ENCODE measurements around the gene STON1. TPM values are rescaled to one million over a fixed set of nuclear protein-coding genes. Genes with fewer than 3 reads are reported as not detected.

The STON1 gene
- total RNA-seq, 2 experiments from 2014 or later = 1.3 TPM

DNA sequence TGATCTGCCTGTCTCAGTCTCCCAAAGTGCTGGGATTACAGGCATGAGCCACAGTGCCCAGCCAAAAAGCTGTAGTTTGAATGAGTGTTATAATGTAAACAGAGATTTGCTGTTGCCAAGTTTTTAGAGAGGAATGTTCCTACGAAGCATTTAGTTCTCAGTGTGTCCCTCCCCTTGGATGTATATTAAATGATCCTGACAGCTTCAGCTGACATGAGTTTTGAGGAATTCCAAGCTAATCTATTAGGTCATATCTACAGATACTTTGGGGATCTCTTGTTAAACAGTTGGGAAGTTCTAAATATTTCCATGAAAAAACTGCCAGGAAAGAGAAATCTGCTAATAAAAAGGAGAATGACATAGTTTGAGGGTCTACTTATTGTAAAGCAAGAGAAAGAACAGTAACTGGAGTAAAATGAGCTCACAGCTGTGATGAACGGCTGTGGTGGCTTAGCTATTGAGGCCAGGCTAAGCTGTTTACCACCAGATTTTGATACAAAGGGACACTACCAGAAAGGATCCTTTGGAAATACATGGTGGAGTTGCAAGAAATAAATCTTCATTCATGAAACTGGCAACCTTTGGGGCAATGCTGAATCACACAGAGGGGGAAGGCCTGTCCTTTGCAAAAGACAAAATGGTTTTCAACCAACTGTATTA is 2.6 kb upstream of the STON1 start:
- POLR2A ChIA-PET = no interaction called here
- H3K4me1 ChIP-seq (ENCODE audit: insufficient read depth, low read length) = peaks cover 15% of the 10 kb centered on the region
- CTCF ChIA-PET = interaction anchor here (1.4 kb wide), 1 partner anchor 760 kb away, joined by 3 read pairs; no protein-coding TSS in a partner anchor
- Mint-ChIP-seq H3K27ac (peak overlapping the region; percentile 7), H3K27me3 (no peaks in the 10 kb centered on the region), H3K4me1 (ENCODE audit: low read depth) (peaks cover 15% of the 10 kb centered on the region), H3K9me3 (no peaks in the 10 kb centered on the region), H3K36me3 (ENCODE audit: low read depth) (no peaks in the 10 kb centered on the region), H3K4me3 (no peak overlapping the region)
- no peak overlapping the region for H3K27ac ChIP-seq (ENCODE audit: low read depth in 1 of 2, low read length in 2 of 2)
- TF ChIP-seq, protein P1, sequence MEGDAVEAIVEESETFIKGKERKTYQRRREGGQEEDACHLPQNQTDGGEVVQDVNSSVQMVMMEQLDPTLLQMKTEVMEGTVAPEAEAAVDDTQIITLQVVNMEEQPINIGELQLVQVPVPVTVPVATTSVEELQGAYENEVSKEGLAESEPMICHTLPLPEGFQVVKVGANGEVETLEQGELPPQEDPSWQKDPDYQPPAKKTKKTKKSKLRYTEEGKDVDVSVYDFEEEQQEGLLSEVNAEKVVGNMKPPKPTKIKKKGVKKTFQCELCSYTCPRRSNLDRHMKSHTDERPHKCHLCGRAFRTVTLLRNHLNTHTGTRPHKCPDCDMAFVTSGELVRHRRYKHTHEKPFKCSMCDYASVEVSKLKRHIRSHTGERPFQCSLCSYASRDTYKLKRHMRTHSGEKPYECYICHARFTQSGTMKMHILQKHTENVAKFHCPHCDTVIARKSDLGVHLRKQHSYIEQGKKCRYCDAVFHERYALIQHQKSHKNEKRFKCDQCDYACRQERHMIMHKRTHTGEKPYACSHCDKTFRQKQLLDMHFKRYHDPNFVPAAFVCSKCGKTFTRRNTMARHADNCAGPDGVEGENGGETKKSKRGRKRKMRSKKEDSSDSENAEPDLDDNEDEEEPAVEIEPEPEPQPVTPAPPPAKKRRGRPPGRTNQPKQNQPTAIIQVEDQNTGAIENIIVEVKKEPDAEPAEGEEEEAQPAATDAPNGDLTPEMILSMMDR (IDR thresholded peaks at IDR 0.05) = no peak
- H3K4me3 ChIP-seq (ENCODE audit: low read length) = no peak overlapping the region
- DNase-seq (no peak), ATAC-seq (ENCODE audit: poor library complexity) (no peak)
- no peaks in the 10 kb centered on the region for H3K9me3 ChIP-seq (ENCODE audit: control insufficient read depth in 1 of 2, insufficient read depth in 1 of 2, low read length in 2 of 2)
- intact Hi-C loops (cut with DNase I, micrococcal nuclease) = no loop called here
- no peaks in the 10 kb centered on the region for H3K27me3 ChIP-seq (ENCODE audit: control insufficient read depth in 1 of 2, insufficient read depth in 2 of 2, low read length in 2 of 2)
- H3K36me3 ChIP-seq (ENCODE audit: insufficient read depth, low read length) = no peaks in the 10 kb centered on the region

DNA sequence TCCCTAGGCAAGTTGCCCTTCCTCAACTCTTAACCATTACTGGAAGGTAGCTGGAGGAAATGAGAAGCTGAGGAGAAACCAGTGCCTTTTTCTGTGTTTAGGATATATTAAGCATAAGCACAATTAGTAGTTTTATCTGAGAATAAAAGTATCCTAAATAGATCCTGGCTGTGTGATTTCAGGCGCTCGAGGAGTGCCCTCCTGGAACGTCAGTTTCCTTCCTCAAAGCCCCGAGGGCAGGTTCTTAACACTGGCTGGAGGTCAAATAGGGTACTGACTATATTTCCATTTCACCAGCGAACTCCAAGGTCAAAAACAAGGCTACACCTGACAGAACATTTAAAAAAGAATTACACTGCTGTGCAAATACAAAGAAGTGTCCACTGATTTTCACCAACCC is 1.5 kb upstream of the STON1 start:
- no peaks in the 10 kb centered on the region for H3K36me3 Mint-ChIP-seq (ENCODE audit: low read depth)
- H3K27me3 Mint-ChIP-seq = no peaks in the 10 kb centered on the region
- ATAC-seq (ENCODE audit: poor library complexity) (no peak), DNase-seq (no peak)
- H3K4me3 Mint-ChIP-seq = peak overlapping the region; percentile 62
- intact Hi-C loops (cut with DNase I, micrococcal nuclease) = no loop called here
- Histone ChIP-seq H3K4me1 (ENCODE audit: insufficient read depth, low read length) (peaks cover 15% of the 10 kb centered on the region), H3K27ac (ENCODE audit: low read depth in 1 of 2, low read length in 2 of 2) (no peak overlapping the region), H3K4me3 (ENCODE audit: low read length) (no peak overlapping the region), H3K36me3 (ENCODE audit: insufficient read depth, low read length) (no peaks in the 10 kb centered on the region), H3K9me3 (ENCODE audit: control insufficient read depth in 1 of 2, insufficient read depth in 1 of 2, low read length in 2 of 2) (no peaks in the 10 kb centered on the region), H3K27me3 (ENCODE audit: control insufficient read depth in 1 of 2, insufficient read depth in 2 of 2, low read length in 2 of 2) (no peaks in the 10 kb centered on the region)
- no peak overlapping the region for H3K27ac Mint-ChIP-seq
- H3K4me1 Mint-ChIP-seq (ENCODE audit: low read depth) = peaks cover 15% of the 10 kb centered on the region
- H3K9me3 Mint-ChIP-seq = no peaks in the 10 kb centered on the region
- CTCF ChIA-PET = interaction anchor here (1.4 kb wide), 1 partner anchor 761 kb away, joined by 3 read pairs; no protein-coding TSS in a partner anchor
- POLR2A ChIA-PET = no interaction called here
- TF ChIP-seq, protein P1 (IDR thresholded peaks at IDR 0.05) = no peak

DNA sequence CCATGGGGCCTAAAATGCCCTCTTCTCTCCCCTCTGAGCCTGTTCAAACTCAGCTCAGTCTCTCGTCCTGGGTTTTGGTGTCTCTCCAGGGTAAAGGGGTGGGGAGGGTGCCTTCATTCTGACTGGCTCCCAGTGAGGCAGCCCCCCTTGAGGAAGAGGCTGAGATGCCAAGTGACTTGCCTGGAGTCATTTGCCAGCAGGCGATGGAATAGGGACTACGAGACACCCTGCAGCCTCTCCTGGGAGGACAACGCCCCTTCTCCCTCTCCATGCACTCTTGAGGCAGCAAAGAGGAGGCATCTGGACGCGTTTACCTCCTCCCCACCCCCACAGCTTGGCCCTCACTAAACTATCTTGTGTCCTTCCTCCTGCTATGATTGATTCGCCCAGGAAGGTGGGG is 760 bp upstream of the STON1 start:
- TF ChIP-seq, protein P1 (IDR thresholded peaks at IDR 0.05) = no peak
- H3K36me3 Mint-ChIP-seq (ENCODE audit: low read depth) = no peaks in the 10 kb centered on the region
- no peak overlapping the region for H3K4me3 ChIP-seq (ENCODE audit: low read length)
- intact Hi-C loops (cut with DNase I, micrococcal nuclease) = no loop called here
- no peak overlapping the region for H3K27ac Mint-ChIP-seq
- no peak overlapping the region for H3K27ac ChIP-seq (ENCODE audit: low read depth in 1 of 2, low read length in 2 of 2)
- H3K27me3 ChIP-seq (ENCODE audit: control insufficient read depth in 1 of 2, insufficient read depth in 2 of 2, low read length in 2 of 2) = no peaks in the 10 kb centered on the region
- DNase-seq = no peak
- ChIA-PET POLR2A (no interaction called here), CTCF (interaction anchor here (1.4 kb wide), 1 partner anchor 762 kb away, joined by 3 read pairs; no protein-coding TSS in a partner anchor)
- H3K4me1 Mint-ChIP-seq (ENCODE audit: low read depth) = peaks cover 15% of the 10 kb centered on the region
- ATAC-seq (ENCODE audit: poor library complexity) = no peak
- H3K4me3 Mint-ChIP-seq = peak overlapping the region; percentile 45
- H3K27me3 Mint-ChIP-seq = no peaks in the 10 kb centered on the region
- no peaks in the 10 kb centered on the region for H3K9me3 Mint-ChIP-seq
- no peaks in the 10 kb centered on the region for H3K9me3 ChIP-seq (ENCODE audit: control insufficient read depth in 1 of 2, insufficient read depth in 1 of 2, low read length in 2 of 2)
- H3K4me1 ChIP-seq (ENCODE audit: insufficient read depth, low read length) = peaks cover 15% of the 10 kb centered on the region
- H3K36me3 ChIP-seq (ENCODE audit: insufficient read depth, low read length) = no peaks in the 10 kb centered on the region
